HEK293 (cell line): ENCODE measurements around the gene SAYSD1.

Source experiments
- CTCF ChIA-PET: fragments of 350-600 bp; formaldehyde crosslinking; extraction: SDS; loops from one replicate; lab custom pipeline; 2021; ENCODE audit warnings: antibody characterized with exemption; lab: Yijun Ruan, JAX
- POLR2A ChIA-PET: fragments of 300-600 bp; formaldehyde crosslinking; extraction: SDS; loops from one replicate; lab custom pipeline; 2020; ENCODE audit warnings: antibody characterized with exemption, inconsistent platforms; lab: Yijun Ruan, JAX
- H3K27ac ChIP-seq: fragments of 200-500 bp; sonication (Bioruptor generic); 2 replicates; pipeline ENCODE4 v1.5.1; 2014; ENCODE audit warnings: low read depth, low read length, control low read depth, inconsistent platforms; ENCODE audit errors: extremely low read depth
- H3K36me3 ChIP-seq, 2 experiments: fragments of 200-500 bp in 1 of 2; sonication (Bioruptor generic) in 1 of 2; 1 replicate in 1 of 2; 2 replicates in 1 of 2; pipeline ENCODE4 v1.5.1; 2014 to 2017; ENCODE audit warnings: inconsistent platforms in 2 of 2, low read length in 2 of 2; ENCODE audit not compliant: control insufficient read depth in 2 of 2, insufficient read depth in 1 of 2
- H3K4me1 ChIP-seq: fragments of 200-500 bp; sonication (Bioruptor generic); 2 replicates; pipeline ENCODE4 v1.5.1; 2014; ENCODE audit warnings: mild to moderate bottlenecking, low read length, inconsistent platforms; ENCODE audit not compliant: control insufficient read depth, insufficient read depth
- H3K4me3 ChIP-seq: 2 replicates; pipeline ENCODE4 v1.5.1; 2011; ENCODE audit warnings: low read depth, mild to moderate bottlenecking, control low read depth, low read length, moderate library complexity
- H3K9me3 ChIP-seq: fragments of 200-500 bp; sonication (Bioruptor generic); 2 replicates; pipeline ENCODE4 v1.5.1; 2014; ENCODE audit warnings: low read depth, low read length, inconsistent platforms; ENCODE audit not compliant: control insufficient read depth, insufficient read depth
- KLF7 ChIP-seq: fragments of 450-650 bp; formaldehyde crosslinking; IDR thresholded peaks from 2 replicates; pipeline ENCODE4 v1.5.1; 2016; ENCODE audit warnings: missing biosample characterization, missing genetic modification characterization, borderline replicate concordance
- OVOL3 ChIP-seq: fragments of 450-650 bp; formaldehyde crosslinking; IDR thresholded peaks from 2 replicates; pipeline ENCODE4 v1.5.1; 2016; ENCODE audit warnings: missing biosample characterization, missing genetic modification characterization
- PRDM4 ChIP-seq: fragments of 450-650 bp; formaldehyde crosslinking; IDR thresholded peaks from 2 replicates; pipeline ENCODE4 v1.5.1; 2017; ENCODE audit warnings: missing biosample characterization, missing genetic modification characterization
- SCRT2 ChIP-seq: fragments of 450-650 bp; formaldehyde crosslinking; IDR thresholded peaks from 2 replicates; pipeline ENCODE4 v1.5.1; 2016; ENCODE audit warnings: missing biosample characterization, missing genetic modification characterization
- ZBTB1 ChIP-seq: fragments of 450-650 bp; formaldehyde crosslinking; IDR thresholded peaks from 2 replicates; pipeline ENCODE4 v1.5.1; 2016; ENCODE audit warnings: missing biosample characterization, missing genetic modification characterization
- ZBTB44 ChIP-seq: fragments of 450-650 bp; IDR thresholded peaks from 2 replicates; pipeline ENCODE4 v1.5.1; 2018; ENCODE audit warnings: missing biosample characterization, mild to moderate bottlenecking, missing genetic modification characterization
- ZIC2 ChIP-seq: fragments of 450-650 bp; formaldehyde crosslinking; IDR thresholded peaks from 2 replicates; pipeline ENCODE4 v1.5.1; 2016; ENCODE audit warnings: missing biosample characterization, missing genetic modification characterization
- ZNF121 ChIP-seq: fragments of 450-650 bp; formaldehyde crosslinking; IDR thresholded peaks from 2 replicates; pipeline ENCODE4 v1.5.1; 2016; ENCODE audit warnings: missing biosample characterization, missing genetic modification characterization
- ZNF133 ChIP-seq: fragments of 450-650 bp; formaldehyde crosslinking; IDR thresholded peaks from 2 replicates; pipeline ENCODE4 v1.5.1; 2016; ENCODE audit warnings: missing biosample characterization, missing genetic modification characterization
- ZNF19 ChIP-seq: fragments of 450-650 bp; formaldehyde crosslinking; IDR thresholded peaks from 2 replicates; pipeline ENCODE4; 2016; ENCODE audit warnings: missing biosample characterization, missing genetic modification characterization, low read depth
- ZNF248 ChIP-seq: fragments of 450-650 bp; formaldehyde crosslinking; IDR thresholded peaks from 2 replicates; pipeline ENCODE4 v1.5.1; 2017; ENCODE audit warnings: missing biosample characterization, missing genetic modification characterization
- ZNF266 ChIP-seq: fragments of 450-650 bp; formaldehyde crosslinking; IDR thresholded peaks from 2 replicates; pipeline ENCODE4 v1.5.1; 2016; ENCODE audit warnings: missing biosample characterization, missing genetic modification characterization, low read depth
- ZNF274 ChIP-seq, 2 experiments: fragments of 200-500 bp in 1 of 2; fragments of 450-650 bp in 1 of 2; sonication (Bioruptor generic) in 1 of 2; formaldehyde crosslinking in 1 of 2; IDR thresholded peaks; 2 replicates each; pipeline versions ENCODE4 v1.5.1 to v1.6.1; 2014 to 2016; ENCODE audit warnings: borderline replicate concordance in 1 of 2, inconsistent platforms in 1 of 2, low read length in 1 of 2, missing biosample characterization in 1 of 2, missing genetic modification characterization in 1 of 2
- ZNF366 ChIP-seq: fragments of 450-650 bp; formaldehyde crosslinking; conservative IDR thresholded peaks from 2 replicates; pipeline ENCODE4 v1.5.1; 2016; ENCODE audit warnings: missing biosample characterization, missing genetic modification characterization
- ZNF473 ChIP-seq: fragments of 450-650 bp; formaldehyde crosslinking; IDR thresholded peaks from 2 replicates; pipeline ENCODE4 v1.5.1; 2017; ENCODE audit warnings: missing biosample characterization, missing genetic modification characterization
- ZNF48 ChIP-seq: fragments of 450-650 bp; formaldehyde crosslinking; IDR thresholded peaks from 2 replicates; pipeline ENCODE4 v1.5.1; 2016; ENCODE audit warnings: missing biosample characterization, missing genetic modification characterization
- ZNF610 ChIP-seq: fragments of 450-650 bp; formaldehyde crosslinking; IDR thresholded peaks from 2 replicates; pipeline ENCODE4 v1.5.1; 2016; ENCODE audit warnings: missing biosample characterization, missing genetic modification characterization, borderline replicate concordance
- ZNF747 ChIP-seq: fragments of 450-650 bp; formaldehyde crosslinking; IDR thresholded peaks from 2 replicates; pipeline ENCODE4 v1.5.1; 2016; ENCODE audit warnings: missing biosample characterization, missing genetic modification characterization
- TF ChIP-seq, protein P1 (sequence below): fragments of 450-650 bp; formaldehyde crosslinking; IDR thresholded peaks from 2 replicates; pipeline ENCODE4 v1.5.1; 2016; ENCODE audit warnings: missing biosample characterization, missing genetic modification characterization, borderline replicate concordance
- TF ChIP-seq, protein P2 (sequence below): fragments of 450-650 bp; formaldehyde crosslinking; IDR thresholded peaks from 2 replicates; pipeline ENCODE4 v1.5.1; 2017; ENCODE audit warnings: missing biosample characterization, missing genetic modification characterization

The SAYSD1 gene

GRCh38 chr6:39151211-39151610 is 36.2 kb upstream of the SAYSD1 start (continued):
- TF ChIP-seq, protein P1, sequence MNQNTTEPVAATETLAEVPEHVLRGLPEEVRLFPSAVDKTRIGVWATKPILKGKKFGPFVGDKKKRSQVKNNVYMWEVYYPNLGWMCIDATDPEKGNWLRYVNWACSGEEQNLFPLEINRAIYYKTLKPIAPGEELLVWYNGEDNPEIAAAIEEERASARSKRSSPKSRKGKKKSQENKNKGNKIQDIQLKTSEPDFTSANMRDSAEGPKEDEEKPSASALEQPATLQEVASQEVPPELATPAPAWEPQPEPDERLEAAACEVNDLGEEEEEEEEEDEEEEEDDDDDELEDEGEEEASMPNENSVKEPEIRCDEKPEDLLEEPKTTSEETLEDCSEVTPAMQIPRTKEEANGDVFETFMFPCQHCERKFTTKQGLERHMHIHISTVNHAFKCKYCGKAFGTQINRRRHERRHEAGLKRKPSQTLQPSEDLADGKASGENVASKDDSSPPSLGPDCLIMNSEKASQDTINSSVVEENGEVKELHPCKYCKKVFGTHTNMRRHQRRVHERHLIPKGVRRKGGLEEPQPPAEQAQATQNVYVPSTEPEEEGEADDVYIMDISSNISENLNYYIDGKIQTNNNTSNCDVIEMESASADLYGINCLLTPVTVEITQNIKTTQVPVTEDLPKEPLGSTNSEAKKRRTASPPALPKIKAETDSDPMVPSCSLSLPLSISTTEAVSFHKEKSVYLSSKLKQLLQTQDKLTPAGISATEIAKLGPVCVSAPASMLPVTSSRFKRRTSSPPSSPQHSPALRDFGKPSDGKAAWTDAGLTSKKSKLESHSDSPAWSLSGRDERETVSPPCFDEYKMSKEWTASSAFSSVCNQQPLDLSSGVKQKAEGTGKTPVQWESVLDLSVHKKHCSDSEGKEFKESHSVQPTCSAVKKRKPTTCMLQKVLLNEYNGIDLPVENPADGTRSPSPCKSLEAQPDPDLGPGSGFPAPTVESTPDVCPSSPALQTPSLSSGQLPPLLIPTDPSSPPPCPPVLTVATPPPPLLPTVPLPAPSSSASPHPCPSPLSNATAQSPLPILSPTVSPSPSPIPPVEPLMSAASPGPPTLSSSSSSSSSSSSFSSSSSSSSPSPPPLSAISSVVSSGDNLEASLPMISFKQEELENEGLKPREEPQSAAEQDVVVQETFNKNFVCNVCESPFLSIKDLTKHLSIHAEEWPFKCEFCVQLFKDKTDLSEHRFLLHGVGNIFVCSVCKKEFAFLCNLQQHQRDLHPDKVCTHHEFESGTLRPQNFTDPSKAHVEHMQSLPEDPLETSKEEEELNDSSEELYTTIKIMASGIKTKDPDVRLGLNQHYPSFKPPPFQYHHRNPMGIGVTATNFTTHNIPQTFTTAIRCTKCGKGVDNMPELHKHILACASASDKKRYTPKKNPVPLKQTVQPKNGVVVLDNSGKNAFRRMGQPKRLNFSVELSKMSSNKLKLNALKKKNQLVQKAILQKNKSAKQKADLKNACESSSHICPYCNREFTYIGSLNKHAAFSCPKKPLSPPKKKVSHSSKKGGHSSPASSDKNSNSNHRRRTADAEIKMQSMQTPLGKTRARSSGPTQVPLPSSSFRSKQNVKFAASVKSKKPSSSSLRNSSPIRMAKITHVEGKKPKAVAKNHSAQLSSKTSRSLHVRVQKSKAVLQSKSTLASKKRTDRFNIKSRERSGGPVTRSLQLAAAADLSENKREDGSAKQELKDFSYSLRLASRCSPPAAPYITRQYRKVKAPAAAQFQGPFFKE = no peak
- TF ChIP-seq ZNF121 (tag by site-specific recombination) (no peak), ZNF366 (tag by site-specific recombination) (no peak), SCRT2 (tag by site-specific recombination) (no peak), ZNF473 (tag by site-specific recombination) (no peak), ZNF19 (tag by site-specific recombination) (no peak)

- TF ChIP-seq, protein P2, sequence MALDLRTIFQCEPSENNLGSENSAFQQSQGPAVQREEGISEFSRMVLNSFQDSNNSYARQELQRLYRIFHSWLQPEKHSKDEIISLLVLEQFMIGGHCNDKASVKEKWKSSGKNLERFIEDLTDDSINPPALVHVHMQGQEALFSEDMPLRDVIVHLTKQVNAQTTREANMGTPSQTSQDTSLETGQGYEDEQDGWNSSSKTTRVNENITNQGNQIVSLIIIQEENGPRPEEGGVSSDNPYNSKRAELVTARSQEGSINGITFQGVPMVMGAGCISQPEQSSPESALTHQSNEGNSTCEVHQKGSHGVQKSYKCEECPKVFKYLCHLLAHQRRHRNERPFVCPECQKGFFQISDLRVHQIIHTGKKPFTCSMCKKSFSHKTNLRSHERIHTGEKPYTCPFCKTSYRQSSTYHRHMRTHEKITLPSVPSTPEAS (tag by site-specific recombination) = no peak
- TF ChIP-seq ZBTB1 (tag by site-specific recombination) (no peak), ZNF248 (tag by site-specific recombination) (no peak)
- Histone ChIP-seq H3K27ac (no peak overlapping the region), H3K9me3 (no peaks in the 10 kb centered on the region), H3K36me3 (no peaks in the 10 kb centered on the region), H3K4me1 (peaks cover 7% of the 10 kb centered on the region; the same call in 1 of the 2 replicates), H3K4me3 (no peak overlapping the region)
- CTCF ChIA-PET = interaction anchor here (1.1 kb wide), 1 partner anchor 172 kb away, joined by 3 read pairs; no protein-coding TSS in a partner anchor
- POLR2A ChIA-PET = no interaction called here
These were observed 29.6 kb upstream of the SAYSD1 start for GRCh38 chr6:39144481-39145173.

GRCh38 chr6:39143238-39143930 is 28.4 kb upstream of the SAYSD1 start:
- H3K4me1 ChIP-seq = peaks cover 7% of the 10 kb centered on the region; the same call in 1 of the 2 replicates
- H3K4me3 ChIP-seq = no peak overlapping the region
- CTCF ChIA-PET = interaction anchor here (0.9 kb wide), 1 partner anchor 22 kb away, joined by 5 read pairs; no protein-coding TSS in a partner anchor
- H3K9me3 ChIP-seq = no peaks in the 10 kb centered on the region
- POLR2A ChIA-PET = interaction anchor here (0.6 kb wide), 1 partner anchor 10 kb away, joined by 3 read pairs; no protein-coding TSS in a partner anchor
- H3K36me3 ChIP-seq = no peaks in the 10 kb centered on the region
- H3K27ac ChIP-seq = no peak overlapping the region
- TF ChIP-seq ZNF133 (tag by site-specific recombination) (no peak), ZNF747 (tag by site-specific recombination) (no peak), ZNF266 (tag by site-specific recombination) (no peak), KLF7 (tag by site-specific recombination) (no peak), ZNF274 (IDR thresholded peaks at IDR 0.05; ENCODE audit: low read length) (no peak), ZNF274 (tag by site-specific recombination; IDR thresholded peaks at IDR 0.05; ENCODE audit: borderline replicate concordance) (no peak), OVOL3 (tag by site-specific recombination) (no peak), ZNF48 (tag by site-specific recombination) (no peak), PRDM4 (no peak), ZIC2 (tag by site-specific recombination) (no peak), ZNF610 (tag by site-specific recombination) (no peak), ZBTB44 (tag by site-specific recombination) (no peak)
